Neural cell (in vitro differentiated cells): ENCODE data around the gene SLC1A2.

Experiments used
- EP300 ChIP-seq: fragments of 450-650 bp; conservative IDR thresholded peaks from 2 replicates; pipeline ENCODE4 v1.6.1; 2014; ENCODE audit warnings: antibody characterized with exemption, mild to moderate bottlenecking, moderate library complexity; ENCODE audit not compliant: poor library complexity, severe bottlenecking
- EZH2 ChIP-seq: fragments of 200-600, 300-800 bp; shearing (Covaris generic), sonication (generic); IDR thresholded peaks from 2 replicates; pipeline ENCODE4 v1.6.1; 2014; ENCODE audit warnings: antibody characterized with exemption, low read length, borderline replicate concordance, mild to moderate bottlenecking; ENCODE audit not compliant: insufficient read depth, poor library complexity, severe bottlenecking
- MXI1 ChIP-seq: fragments of 450-650 bp; conservative IDR thresholded peaks from 2 replicates; pipeline ENCODE4 v1.6.1; 2014; ENCODE audit warnings: antibody characterized with exemption, mild to moderate bottlenecking; ENCODE audit not compliant: poor library complexity, severe bottlenecking
- POLR2AphosphoS5 ChIP-seq: IDR thresholded peaks from 2 replicates; pipeline ENCODE4 v1.6.1; 2012
- RAD21 ChIP-seq: fragments of 450-650 bp; conservative IDR thresholded peaks from 2 replicates; pipeline ENCODE4 v1.6.1; 2014; ENCODE audit warnings: antibody characterized with exemption, mild to moderate bottlenecking, moderate library complexity
- SMC3 ChIP-seq: fragments of 450-650 bp; conservative IDR thresholded peaks from 2 replicates; pipeline ENCODE4 v1.6.1; 2014; ENCODE audit warnings: antibody characterized with exemption, mild to moderate bottlenecking, moderate library complexity; ENCODE audit not compliant: poor library complexity
- TAF1 ChIP-seq: IDR thresholded peaks from 2 replicates; pipeline ENCODE4 v1.6.1; 2012; ENCODE audit warnings: low read depth
- TF ChIP-seq, protein P1 (sequence below): fragments of 450-650 bp; IDR thresholded peaks from 2 replicates; pipeline ENCODE4 v1.5.1; 2014; ENCODE audit warnings: antibody characterized with exemption, mild to moderate bottlenecking, moderate library complexity; ENCODE audit not compliant: poor library complexity, severe bottlenecking
- TF ChIP-seq, protein P2 (sequence below): IDR thresholded peaks from 2 replicates; pipeline ENCODE4 v1.6.1; 2012; ENCODE audit warnings: borderline replicate concordance

- TF ChIP-seq, protein P1, sequence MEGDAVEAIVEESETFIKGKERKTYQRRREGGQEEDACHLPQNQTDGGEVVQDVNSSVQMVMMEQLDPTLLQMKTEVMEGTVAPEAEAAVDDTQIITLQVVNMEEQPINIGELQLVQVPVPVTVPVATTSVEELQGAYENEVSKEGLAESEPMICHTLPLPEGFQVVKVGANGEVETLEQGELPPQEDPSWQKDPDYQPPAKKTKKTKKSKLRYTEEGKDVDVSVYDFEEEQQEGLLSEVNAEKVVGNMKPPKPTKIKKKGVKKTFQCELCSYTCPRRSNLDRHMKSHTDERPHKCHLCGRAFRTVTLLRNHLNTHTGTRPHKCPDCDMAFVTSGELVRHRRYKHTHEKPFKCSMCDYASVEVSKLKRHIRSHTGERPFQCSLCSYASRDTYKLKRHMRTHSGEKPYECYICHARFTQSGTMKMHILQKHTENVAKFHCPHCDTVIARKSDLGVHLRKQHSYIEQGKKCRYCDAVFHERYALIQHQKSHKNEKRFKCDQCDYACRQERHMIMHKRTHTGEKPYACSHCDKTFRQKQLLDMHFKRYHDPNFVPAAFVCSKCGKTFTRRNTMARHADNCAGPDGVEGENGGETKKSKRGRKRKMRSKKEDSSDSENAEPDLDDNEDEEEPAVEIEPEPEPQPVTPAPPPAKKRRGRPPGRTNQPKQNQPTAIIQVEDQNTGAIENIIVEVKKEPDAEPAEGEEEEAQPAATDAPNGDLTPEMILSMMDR = no peak
- TF ChIP-seq RAD21 (no peak), MXI1 (no peak), POLR2AphosphoS5 (no peak), EZH2 (no peak), TAF1 (no peak), EP300 (no peak), SMC3 (no peak)
- TF ChIP-seq, protein P2, sequence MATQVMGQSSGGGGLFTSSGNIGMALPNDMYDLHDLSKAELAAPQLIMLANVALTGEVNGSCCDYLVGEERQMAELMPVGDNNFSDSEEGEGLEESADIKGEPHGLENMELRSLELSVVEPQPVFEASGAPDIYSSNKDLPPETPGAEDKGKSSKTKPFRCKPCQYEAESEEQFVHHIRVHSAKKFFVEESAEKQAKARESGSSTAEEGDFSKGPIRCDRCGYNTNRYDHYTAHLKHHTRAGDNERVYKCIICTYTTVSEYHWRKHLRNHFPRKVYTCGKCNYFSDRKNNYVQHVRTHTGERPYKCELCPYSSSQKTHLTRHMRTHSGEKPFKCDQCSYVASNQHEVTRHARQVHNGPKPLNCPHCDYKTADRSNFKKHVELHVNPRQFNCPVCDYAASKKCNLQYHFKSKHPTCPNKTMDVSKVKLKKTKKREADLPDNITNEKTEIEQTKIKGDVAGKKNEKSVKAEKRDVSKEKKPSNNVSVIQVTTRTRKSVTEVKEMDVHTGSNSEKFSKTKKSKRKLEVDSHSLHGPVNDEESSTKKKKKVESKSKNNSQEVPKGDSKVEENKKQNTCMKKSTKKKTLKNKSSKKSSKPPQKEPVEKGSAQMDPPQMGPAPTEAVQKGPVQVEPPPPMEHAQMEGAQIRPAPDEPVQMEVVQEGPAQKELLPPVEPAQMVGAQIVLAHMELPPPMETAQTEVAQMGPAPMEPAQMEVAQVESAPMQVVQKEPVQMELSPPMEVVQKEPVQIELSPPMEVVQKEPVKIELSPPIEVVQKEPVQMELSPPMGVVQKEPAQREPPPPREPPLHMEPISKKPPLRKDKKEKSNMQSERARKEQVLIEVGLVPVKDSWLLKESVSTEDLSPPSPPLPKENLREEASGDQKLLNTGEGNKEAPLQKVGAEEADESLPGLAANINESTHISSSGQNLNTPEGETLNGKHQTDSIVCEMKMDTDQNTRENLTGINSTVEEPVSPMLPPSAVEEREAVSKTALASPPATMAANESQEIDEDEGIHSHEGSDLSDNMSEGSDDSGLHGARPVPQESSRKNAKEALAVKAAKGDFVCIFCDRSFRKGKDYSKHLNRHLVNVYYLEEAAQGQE = no peak
Observed at GRCh38 chr11:35357923-35358322, 61.4 kb downstream of the SLC1A2 start.
